Erythroblast (primary cell): Measurements from ENCODE around the gene SLC27A2.
A peak's percentile ranks its signal among the peaks of the same experiment; 100 is the strongest.

Source experiments
- GATA1 ChIP-seq: IDR thresholded peaks from 2 replicates; pipeline ENCODE4 v1.6.1; 2011; ENCODE audit warnings: low read depth, mild to moderate bottlenecking, control low read depth, low read length, moderate library complexity
- POLR2A ChIP-seq: IDR thresholded peaks from 2 replicates; pipeline ENCODE4 v1.6.1; 2011; ENCODE audit warnings: mild to moderate bottlenecking, low read length

- TF ChIP-seq POLR2A (peak; percentile 22), GATA1 (no peak)
Observed at GRCh38 chr15:50260969-50261496, 79.0 kb downstream of the SLC27A2 start.
